Suprapubic skin (tissue), 4 donors: Measurements from ENCODE around the gene LIN52. TPM values are rescaled to one million over a fixed set of nuclear protein-coding genes. Genes with fewer than 3 reads are reported as not detected.
A peak's percentile ranks its signal among the peaks of the same experiment; 100 is the strongest.

Experiments
- DNase-seq, 2 donors: peaks; one replicate each; pipeline ENCODE4 v3.0.0-alpha.2; 2019; ENCODE audit warnings: low spot score in 2 of 2
- H3K27ac ChIP-seq: fragments of 200-600 bp; sonication (generic); one replicate; pipeline ENCODE4 v1.5.1; 2019
- H3K27me3 ChIP-seq: fragments of 200-600 bp; sonication (generic); one replicate; pipeline ENCODE4 v1.5.1; 2019
- H3K36me3 ChIP-seq: fragments of 200-600 bp; sonication (generic); one replicate; pipeline ENCODE4 v1.5.1; 2019
- H3K4me1 ChIP-seq: fragments of 200-600 bp; sonication (generic); one replicate; pipeline ENCODE4 v1.5.1; 2019
- H3K4me3 ChIP-seq: fragments of 200-600 bp; sonication (generic); one replicate; pipeline ENCODE4 v1.5.1; 2019; ENCODE audit warnings: mild to moderate bottlenecking
- H3K9me3 ChIP-seq: fragments of 200-600 bp; sonication (generic); one replicate; pipeline ENCODE4 v1.5.1; 2019
- EP300 ChIP-seq: sonication (generic); formaldehyde crosslinking; IDR thresholded peaks from one replicate; pipeline ENCODE4 v1.6.1; 2017; ENCODE audit warnings: antibody characterized with exemption
- POLR2A ChIP-seq, 2 donors: fragments of 450-650 bp; IDR thresholded peaks; one replicate each; pipeline ENCODE4 v1.6.1; 2017; ENCODE audit warnings: antibody characterized with exemption in 2 of 2, mild to moderate bottlenecking in 2 of 2, moderate library complexity in 2 of 2
- POLR2AphosphoS5 ChIP-seq, 3 donors: sonication (generic); formaldehyde crosslinking; IDR thresholded peaks; one replicate each; pipeline ENCODE4 v1.6.1; 2017; ENCODE audit warnings: antibody characterized with exemption in 3 of 3
- WGBS: methylation state at CpG from one replicate; pipeline ENCODE4 v1.1.5; 2018; 5-methylcytosine and 5-hydroxymethylcytosine counted together
- total RNA-seq, 4 donors: library from RNA; depleted of rRNA; stranded (reverse); fragments of >200 nt; gene quantifications; one replicate each; pipeline ENCODE4 v1.1.0, GENCODE V29; 2016
- TF ChIP-seq, protein P1 (sequence below), 2 donors: fragments of 200-600 bp in 1 of 2; fragments of 450-650 bp in 1 of 2; sonication (generic) in 1 of 2; IDR thresholded peaks; one replicate each; pipeline ENCODE4 v1.5.1; 2016 to 2019; ENCODE audit warnings: antibody characterized with exemption in 2 of 2, mild to moderate bottlenecking in 1 of 2, moderate library complexity in 1 of 2

Gene LIN52
- total RNA-seq, 4 donors from 2014 or later, result 3.9 to 7.4 (median 5.2) TPM

DNA sequence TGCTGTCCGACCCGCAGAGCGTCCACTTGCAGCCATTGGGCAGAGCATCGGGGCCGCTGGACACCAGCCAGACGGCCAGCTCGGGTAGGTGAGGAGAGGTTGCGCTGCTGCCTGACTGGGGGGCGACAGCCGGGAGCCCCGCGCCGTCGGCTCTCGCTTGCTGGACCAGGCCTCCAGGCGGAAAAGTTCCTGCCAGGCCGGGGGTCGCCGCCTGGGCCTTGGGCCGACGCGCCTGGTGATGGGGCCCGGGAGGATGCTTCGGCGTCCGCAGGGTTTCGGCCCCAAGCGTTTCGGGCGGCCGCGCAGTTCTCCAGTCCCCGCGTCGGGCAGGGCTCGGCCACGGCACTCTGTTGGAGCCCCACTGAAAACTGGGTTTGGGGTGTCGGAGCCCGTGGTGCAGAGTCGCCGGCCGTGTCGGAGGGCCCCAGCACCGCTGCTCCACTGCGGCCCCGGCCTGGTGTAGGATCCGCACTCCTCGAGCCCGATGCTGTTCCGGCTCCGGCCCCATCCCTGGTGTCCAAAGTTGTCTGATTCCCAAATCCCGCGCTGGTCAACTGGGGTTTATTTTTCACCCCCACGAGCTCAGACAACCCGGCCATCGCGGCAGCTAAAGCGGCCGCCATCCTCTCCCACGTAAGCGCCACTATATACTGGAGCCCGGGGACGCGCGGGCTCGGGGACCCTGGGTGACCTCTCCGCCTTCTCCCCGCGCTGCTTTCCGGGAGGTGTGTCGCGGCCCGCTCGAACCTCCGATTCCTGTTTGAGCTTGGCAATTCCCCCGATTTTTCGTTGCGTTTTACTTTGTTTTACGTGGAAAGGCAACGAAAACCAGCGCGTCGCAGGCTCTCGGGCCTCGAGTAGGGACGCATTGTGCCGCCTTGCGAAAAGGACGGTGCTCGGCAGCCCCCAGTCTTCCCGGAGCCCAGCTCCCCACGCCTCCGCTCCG lies 155.4 kb downstream of the LIN52 start:
- Histone ChIP-seq H3K27ac (no peak overlapping the region), H3K36me3 (no peaks in the 10 kb centered on the region), H3K9me3 (no peaks in the 10 kb centered on the region), H3K4me3 (peak overlapping the region; percentile 33), H3K27me3 (peaks cover 84% of the 10 kb centered on the region), H3K4me1 (peaks cover 26% of the 10 kb centered on the region)
- WGBS, result 2% methylated on average over 18 of the region's 94 CpGs
- no peak for TF ChIP-seq POLR2A (IDR thresholded peaks at IDR 0.05)
- TF ChIP-seq POLR2AphosphoS5 (IDR thresholded peaks at IDR 0.05), result no peak
- TF ChIP-seq, protein P1, sequence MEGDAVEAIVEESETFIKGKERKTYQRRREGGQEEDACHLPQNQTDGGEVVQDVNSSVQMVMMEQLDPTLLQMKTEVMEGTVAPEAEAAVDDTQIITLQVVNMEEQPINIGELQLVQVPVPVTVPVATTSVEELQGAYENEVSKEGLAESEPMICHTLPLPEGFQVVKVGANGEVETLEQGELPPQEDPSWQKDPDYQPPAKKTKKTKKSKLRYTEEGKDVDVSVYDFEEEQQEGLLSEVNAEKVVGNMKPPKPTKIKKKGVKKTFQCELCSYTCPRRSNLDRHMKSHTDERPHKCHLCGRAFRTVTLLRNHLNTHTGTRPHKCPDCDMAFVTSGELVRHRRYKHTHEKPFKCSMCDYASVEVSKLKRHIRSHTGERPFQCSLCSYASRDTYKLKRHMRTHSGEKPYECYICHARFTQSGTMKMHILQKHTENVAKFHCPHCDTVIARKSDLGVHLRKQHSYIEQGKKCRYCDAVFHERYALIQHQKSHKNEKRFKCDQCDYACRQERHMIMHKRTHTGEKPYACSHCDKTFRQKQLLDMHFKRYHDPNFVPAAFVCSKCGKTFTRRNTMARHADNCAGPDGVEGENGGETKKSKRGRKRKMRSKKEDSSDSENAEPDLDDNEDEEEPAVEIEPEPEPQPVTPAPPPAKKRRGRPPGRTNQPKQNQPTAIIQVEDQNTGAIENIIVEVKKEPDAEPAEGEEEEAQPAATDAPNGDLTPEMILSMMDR (IDR thresholded peaks at IDR 0.05), result no peak
- no peak for TF ChIP-seq EP300
- DNase-seq, result no peak

DNA sequence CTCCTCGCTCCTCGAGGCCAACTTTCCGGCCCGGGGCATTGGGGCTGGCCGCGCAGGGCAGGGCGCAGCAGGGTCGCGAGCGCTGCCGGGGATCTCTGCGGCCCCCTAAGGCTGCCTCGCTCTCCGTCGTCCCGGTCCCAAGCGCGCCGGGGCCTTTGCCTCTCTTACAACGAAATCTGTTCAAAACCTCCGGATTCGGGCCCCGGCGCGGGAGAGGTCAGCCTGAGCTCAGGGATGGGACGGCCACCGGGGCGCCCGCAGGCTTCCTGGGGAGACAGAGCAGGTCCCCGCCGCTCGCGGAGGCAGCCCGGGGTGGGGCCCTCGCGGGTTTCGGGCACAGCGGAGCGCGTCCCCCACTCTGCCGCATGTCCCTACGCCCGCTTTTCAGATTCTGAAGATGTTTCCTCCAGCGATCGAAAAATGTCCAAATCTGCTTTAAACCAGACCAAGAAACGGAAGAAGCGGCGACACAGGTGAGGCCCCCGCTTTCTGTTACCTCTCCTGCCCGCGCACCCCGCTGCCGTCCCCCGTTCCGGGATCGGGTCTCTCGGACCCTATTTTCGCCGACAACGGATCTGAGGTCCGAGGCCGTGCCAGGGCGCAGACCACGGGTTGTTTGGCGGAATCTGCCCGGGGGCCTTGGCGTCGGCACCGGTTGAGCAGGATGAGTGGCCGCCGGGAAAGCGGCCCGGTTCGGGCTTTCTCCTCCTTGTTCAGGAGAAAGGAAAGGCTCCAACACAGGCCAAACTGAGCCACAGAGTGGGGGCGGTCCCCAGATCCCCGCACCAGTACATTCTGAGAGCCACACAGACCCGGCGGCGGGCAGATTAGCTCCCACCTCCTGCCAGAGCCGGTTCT lies 156.3 kb downstream of the LIN52 start:
- peak overlapping the region; percentile 33 for H3K4me3 ChIP-seq
- no peak for DNase-seq
- H3K27me3 ChIP-seq, result peaks cover 93% of the 10 kb centered on the region
- peaks cover 26% of the 10 kb centered on the region for H3K4me1 ChIP-seq
- H3K36me3 ChIP-seq, result no peaks in the 10 kb centered on the region
- H3K27ac ChIP-seq, result no peak overlapping the region
- TF ChIP-seq EP300 (no peak), POLR2A (IDR thresholded peaks at IDR 0.05) (no peak), POLR2AphosphoS5 (IDR thresholded peaks at IDR 0.05) (no peak)
- TF ChIP-seq, protein P1 (IDR thresholded peaks at IDR 0.05), result no peak
- no peaks in the 10 kb centered on the region for H3K9me3 ChIP-seq
- WGBS, result 2% methylated on average over 47 of the region's 80 CpGs

DNA sequence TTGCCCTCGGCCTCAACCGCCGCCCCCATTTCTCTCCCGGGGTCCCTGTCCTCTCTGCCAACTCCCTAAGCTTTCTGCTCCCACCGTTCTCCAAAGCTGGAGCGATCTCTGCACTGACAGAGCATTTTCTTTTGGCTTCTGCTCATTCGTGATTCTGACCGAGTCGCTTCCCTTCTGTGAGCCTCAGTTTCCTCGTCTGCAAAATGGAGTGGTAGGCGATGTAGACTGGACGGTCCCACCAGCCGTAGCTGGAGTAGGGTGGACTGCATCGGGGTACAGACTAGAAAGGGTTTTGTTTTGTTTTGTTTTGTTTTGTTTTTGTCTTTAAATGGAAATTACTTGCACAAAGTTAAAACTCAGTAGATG lies 156.9 kb downstream of the LIN52 start:
- WGBS, result 12% methylated on average over 14 of the region's 14 CpGs
- peak overlapping the region; percentile 33 for H3K4me3 ChIP-seq

DNA sequence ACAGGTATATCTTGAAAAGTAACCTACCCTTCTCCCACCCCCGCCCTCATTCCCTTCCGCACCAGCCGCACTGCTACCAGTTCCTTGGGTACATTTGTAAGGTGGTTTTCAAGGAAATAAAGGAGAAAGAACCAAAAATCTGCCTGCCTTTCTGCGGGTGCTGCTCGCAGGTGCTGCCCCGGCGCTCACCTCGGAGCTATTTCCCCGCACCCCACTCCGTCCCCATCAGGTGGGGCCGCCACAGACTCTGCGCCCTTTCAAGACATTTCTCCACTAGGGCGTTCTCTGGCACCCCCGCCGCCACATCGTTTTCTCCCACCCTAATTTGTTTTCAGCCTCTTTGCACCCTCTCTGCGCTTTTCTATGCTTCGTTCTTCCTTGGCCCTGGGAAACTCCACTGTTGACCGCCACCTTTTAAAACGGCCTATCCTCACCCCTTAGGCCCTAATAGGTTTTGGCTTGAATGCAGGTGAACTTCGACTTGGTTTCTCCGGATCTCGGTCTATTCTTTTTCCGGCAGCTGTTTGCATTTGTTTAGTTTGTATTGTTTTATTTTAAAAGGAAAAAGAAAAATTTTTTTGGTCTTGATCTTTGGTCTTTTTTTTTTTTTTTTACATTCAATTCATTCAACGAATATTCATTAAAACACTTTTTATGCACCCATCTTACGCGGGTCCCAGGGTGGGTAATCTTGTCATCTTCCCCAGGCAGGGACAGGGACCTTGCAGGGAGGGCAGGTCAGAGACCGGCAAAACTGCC lies 157.4 kb downstream of the LIN52 start:
- H3K27me3 ChIP-seq, result peaks cover 100% of the 10 kb centered on the region
- H3K4me3 ChIP-seq, result no peak overlapping the region
- H3K36me3 ChIP-seq, result no peaks in the 10 kb centered on the region
- no peak overlapping the region for H3K27ac ChIP-seq
- H3K4me1 ChIP-seq, result peaks cover 26% of the 10 kb centered on the region
- H3K9me3 ChIP-seq, result no peaks in the 10 kb centered on the region
- TF ChIP-seq, protein P1 (IDR thresholded peaks at IDR 0.05), result no peak
- TF ChIP-seq EP300, result no peak
- no peak for DNase-seq
- 15% methylated on average over 28 of the region's 28 CpGs for WGBS

More for the DNA sequence above, 156.9 kb downstream of the LIN52 start:
- DNase-seq, result no peak
- Histone ChIP-seq H3K27ac (no peak overlapping the region), H3K27me3 (peaks cover 100% of the 10 kb centered on the region), H3K36me3 (no peaks in the 10 kb centered on the region), H3K9me3 (no peaks in the 10 kb centered on the region), H3K4me1 (peaks cover 26% of the 10 kb centered on the region)
- TF ChIP-seq POLR2A (IDR thresholded peaks at IDR 0.05), result no peak
- TF ChIP-seq, protein P1 (IDR thresholded peaks at IDR 0.05), result no peak
- no peak for TF ChIP-seq POLR2AphosphoS5 (IDR thresholded peaks at IDR 0.05)
- TF ChIP-seq EP300, result no peak
